Panc1 (cell line): ENCODE measurements around the gene P2RX1. TPM values are rescaled to one million over a fixed set of nuclear protein-coding genes. Genes with fewer than 3 reads are reported as not detected.

Source experiments
- ATAC-seq: fragments of 200-7000 bp; cut with Tn5 transposase; 2 replicates; pipeline ENCODE4 v1.9.1; 2020; ENCODE audit warnings: mild to moderate bottlenecking, moderate library complexity
- BruUV-seq: library from RNA; stranded (reverse); fragments of 400-500 nt; replicated peaks from 2 replicates; lab custom pipeline; 2021; lab: Mats Ljungman, UMichigan
- CTCF ChIA-PET: fragments of 300-600 bp; sonication (Branson Sonifier 250); formaldehyde crosslinking; loops from one replicate; lab custom pipeline; 2022; ENCODE audit warnings: antibody characterized with exemption; lab: Charles Lee
- POLR2A ChIA-PET: fragments of 300-600 bp; sonication (Branson Sonifier 250); formaldehyde crosslinking; loops from one replicate; lab custom pipeline; 2022; ENCODE audit warnings: antibody characterized with exemption; lab: Charles Lee
- DNase-seq: peaks from one replicate; pipeline ENCODE4 v3.0.0-alpha.2; 2010; ENCODE audit warnings: low read depth, low spot score
- H3K27ac ChIP-seq: 2 replicates; pipeline ENCODE4 v1.5.1; 2011; ENCODE audit warnings: mild to moderate bottlenecking, low read length, inconsistent platforms
- H3K27me3 ChIP-seq: fragments of 200-500 bp; sonication (Bioruptor generic); 2 replicates; pipeline ENCODE4 v1.6.0; 2014; ENCODE audit warnings: low read length, inconsistent platforms; ENCODE audit not compliant: control insufficient read depth, insufficient read depth
- H3K36me3 ChIP-seq: fragments of 200-500 bp; sonication (Bioruptor generic); 2 replicates; pipeline ENCODE4 v1.5.1; 2014; ENCODE audit warnings: inconsistent platforms, mild to moderate bottlenecking, low read length, moderate library complexity; ENCODE audit not compliant: control insufficient read depth, insufficient read depth
- H3K4me1 ChIP-seq: 2 replicates; pipeline ENCODE4 v1.5.1; 2011; ENCODE audit warnings: inconsistent platforms, mild to moderate bottlenecking, low read length, moderate library complexity; ENCODE audit not compliant: control insufficient read depth, insufficient read depth
- H3K4me3 ChIP-seq, 2 experiments: 2 replicates each; pipeline ENCODE4 v1.5.1; 2011 to 2012; ENCODE audit warnings: low read depth in 2 of 2, low read length in 2 of 2, mild to moderate bottlenecking in 2 of 2, inconsistent platforms in 1 of 2, moderate library complexity in 1 of 2
- H3K9me3 ChIP-seq: fragments of 200-500 bp; sonication (Bioruptor generic); 2 replicates; pipeline ENCODE4 v1.5.1; 2014; ENCODE audit warnings: low read depth, mild to moderate bottlenecking, inconsistent platforms, low read length, moderate library complexity; ENCODE audit not compliant: control insufficient read depth, insufficient read depth
- CTCF ChIP-seq: fragments of 450-650 bp; IDR thresholded peaks from 2 replicates; pipeline ENCODE4 v1.5.1; 2017; ENCODE audit warnings: mild to moderate bottlenecking
- POLR2AphosphoS5 ChIP-seq: IDR thresholded peaks from 2 replicates; pipeline ENCODE4 v1.6.1; 2012; ENCODE audit warnings: mild to moderate bottlenecking, low read depth, low read length, moderate library complexity
- REST ChIP-seq, 2 experiments: IDR thresholded peaks; 2 replicates each; pipeline ENCODE4 v1.6.1; 2011 to 2012; ENCODE audit warnings: low read depth in 2 of 2, control low read depth in 1 of 2, low read length in 1 of 2, mild to moderate bottlenecking in 1 of 2, moderate library complexity in 1 of 2; ENCODE audit not compliant: insufficient read depth in 1 of 2
- SIN3A ChIP-seq: IDR thresholded peaks from 2 replicates; pipeline ENCODE4 v1.6.1; 2012; ENCODE audit warnings: low read depth, mild to moderate bottlenecking, low read length, moderate library complexity, borderline replicate concordance; ENCODE audit not compliant: insufficient read depth
- TCF7L2 ChIP-seq: IDR thresholded peaks from 2 replicates; pipeline ENCODE4 v1.6.1; 2011; ENCODE audit warnings: mild to moderate bottlenecking, low read depth, low read length, inconsistent platforms
- in situ Hi-C: cut with HindIII; loops from 2 replicates; pipeline ENCODE4 v1.10.0; 2016; ENCODE audit warnings: low sequenced_read_pairs, low pct_unique_long_range_greater_than_20kb
- intact Hi-C: fragments of 100-400 bp; cut with micrococcal nuclease; formaldehyde crosslinking; loops from one replicate; pipeline ENCODE4 v1.10.0; 2022; ENCODE audit not compliant: unreplicated experiment
- total RNA-seq: library from RNA; stranded (reverse); gene quantifications from one replicate; pipeline ENCODE4 v1.2.1, GENCODE V29; 2021; ENCODE audit not compliant: unreplicated experiment

Gene P2RX1
- total RNA-seq, 1 experiment from 2014 or later, result not detected

GRCh38 chr17:3940965-3941698 is 24.9 kb upstream of the P2RX1 start:
- no peaks in the 10 kb centered on the region for H3K36me3 ChIP-seq
- H3K27me3 ChIP-seq, result no peaks in the 10 kb centered on the region
- ChIA-PET CTCF (no interaction called here), POLR2A (no interaction called here)
- no peaks in the 10 kb centered on the region for H3K9me3 ChIP-seq
- ATAC-seq (no peak), DNase-seq (no peak)
- H3K4me1 ChIP-seq, result no peaks in the 10 kb centered on the region
- H3K27ac ChIP-seq, result no peak overlapping the region
- H3K4me3 ChIP-seq, result no peak overlapping the region
- TF ChIP-seq CTCF (no peak), TCF7L2 (no peak), REST (IDR thresholded peaks at IDR 0.05; ENCODE audit: insufficient read depth in 1 of 2, low read depth in 2 of 2, low read length in 1 of 2) (no peak), SIN3A (no peak), POLR2AphosphoS5 (no peak)
- intact Hi-C loops (no loop called here), in situ Hi-C loops (no loop called here)
- BruUV-seq, result no TSS peak

GRCh38 chr17:3937359-3937758 is 21.1 kb upstream of the P2RX1 start:
- no peak overlapping the region for H3K4me3 ChIP-seq
- POLR2A ChIA-PET, result no interaction called here
- CTCF ChIA-PET, result no interaction called here
- no peaks in the 10 kb centered on the region for H3K27me3 ChIP-seq
- intact Hi-C loops, result loop anchor here (5.0 kb wide), 1 partner anchor 70 kb away; no protein-coding TSS in a partner anchor
- no peaks in the 10 kb centered on the region for H3K9me3 ChIP-seq
- TF ChIP-seq POLR2AphosphoS5 (no peak), TCF7L2 (no peak), CTCF (no peak), REST (IDR thresholded peaks at IDR 0.05; ENCODE audit: insufficient read depth in 1 of 2, low read depth in 2 of 2, low read length in 1 of 2) (no peak), SIN3A (no peak)
- no peaks in the 10 kb centered on the region for H3K4me1 ChIP-seq
- no peak overlapping the region for H3K27ac ChIP-seq
- BruUV-seq, result no TSS peak
- ATAC-seq (no peak), DNase-seq (no peak)
- no peaks in the 10 kb centered on the region for H3K36me3 ChIP-seq
- in situ Hi-C loops, result no loop called here
